ENCODE measurements around the gene ALB. TPM values are rescaled to one million over a fixed set of nuclear protein-coding genes. Genes with fewer than 3 reads are reported as not detected.

ALB gene
- total RNA-seq, 2 donors from 2014 or later: 0.43 to 7.2 TPM

DNA sequence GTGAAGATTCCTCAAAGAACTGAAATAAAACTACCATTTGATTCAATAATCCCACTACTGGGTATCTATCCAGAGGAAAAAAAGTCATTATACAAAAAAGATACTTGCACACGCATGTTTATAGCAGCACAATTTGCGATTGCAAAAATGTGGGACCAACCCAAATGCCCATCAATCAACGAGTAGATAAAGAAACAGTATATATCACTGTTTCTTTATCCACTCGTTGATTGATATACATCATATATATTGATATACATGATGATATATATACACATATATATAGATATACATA lies 18.3 kb downstream of the ALB start:
- intact Hi-C loops (cut with DNase I): no loop called here
- DNase-seq (ENCODE audit: low spot score): no peak

DNA sequence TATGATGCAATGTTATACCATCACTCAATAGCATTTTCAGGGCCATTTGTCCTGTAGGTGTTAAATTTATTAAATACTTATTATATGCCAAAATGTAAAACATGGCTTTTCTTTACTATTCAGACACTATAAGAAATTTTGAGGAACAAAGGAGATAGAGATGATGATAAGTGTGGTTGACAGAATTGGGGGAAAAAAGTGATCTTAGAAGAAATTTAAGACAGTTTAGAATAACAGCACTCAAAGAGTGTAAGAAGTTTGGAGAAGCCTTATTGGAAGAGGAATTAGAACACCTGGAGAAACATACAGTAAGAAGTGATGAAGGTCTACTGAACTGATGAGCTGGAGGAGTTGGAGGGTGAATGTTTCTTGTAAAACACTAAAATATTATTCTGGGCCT lies 19.1 kb downstream of the ALB start:
- no peak for DNase-seq (ENCODE audit: low spot score)
- intact Hi-C loops (cut with DNase I): no loop called here

DNA sequence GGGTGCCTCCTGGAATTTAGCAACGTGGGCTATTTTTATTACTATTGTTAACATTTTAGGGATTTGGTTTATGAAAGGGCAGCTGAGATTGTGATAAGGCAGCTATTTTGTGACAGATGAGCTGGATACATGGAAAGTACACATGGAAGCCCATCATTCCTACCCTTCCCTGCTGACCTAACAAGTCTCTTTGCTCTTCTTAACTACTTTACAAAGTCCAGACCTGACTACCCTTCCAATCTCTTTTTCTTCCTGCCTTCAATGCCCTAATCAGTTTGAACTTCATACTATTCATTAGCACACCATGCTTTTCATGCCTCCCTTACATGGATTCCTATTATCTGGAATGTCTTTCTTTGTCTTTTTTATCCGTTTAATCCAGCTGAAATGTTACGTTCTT lies 22.6 kb downstream of the ALB start:
- intact Hi-C loops (cut with DNase I): no loop called here
- DNase-seq (ENCODE audit: low spot score): no peak

- intact Hi-C loops (cut with DNase I): no loop called here
Observed at GRCh38 chr4:73429118-73429517, 25.0 kb downstream of the ALB start.

DNA sequence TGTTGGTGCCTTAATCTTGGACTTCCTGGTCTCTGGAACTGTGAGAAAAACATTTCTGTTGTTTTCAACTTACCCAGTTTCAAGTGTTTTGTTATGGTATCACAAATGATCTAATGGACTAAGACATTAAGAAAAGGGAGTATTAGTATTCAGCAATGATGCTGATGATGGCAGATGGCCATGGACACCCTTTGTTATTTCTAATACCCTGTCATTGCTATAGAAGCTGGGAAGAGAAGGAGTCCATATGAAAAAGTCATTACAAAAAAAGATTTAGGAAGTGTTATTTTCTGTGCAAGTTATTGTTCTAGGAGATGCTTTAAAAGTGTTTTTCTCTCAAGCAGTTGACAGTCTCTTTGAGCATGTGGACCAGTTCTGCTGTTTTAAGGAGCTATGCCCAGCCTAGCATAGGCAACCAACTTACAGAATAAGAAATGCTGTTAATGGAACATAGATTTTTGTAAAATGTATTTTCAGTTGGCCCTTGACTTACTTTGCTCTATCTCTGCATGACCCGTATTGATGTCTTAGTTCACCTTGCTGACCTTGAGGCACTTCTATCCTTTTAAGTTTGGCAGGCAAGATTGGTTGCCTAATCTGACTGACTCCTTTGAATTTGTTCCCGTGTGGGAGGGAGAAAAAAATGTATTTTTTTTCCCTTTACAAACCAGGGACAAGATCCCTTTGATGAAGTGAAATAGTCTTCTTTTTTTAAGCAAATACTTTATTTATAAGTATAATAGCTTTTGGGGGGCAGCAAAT lies 25.9 kb downstream of the ALB start:
- DNase-seq (ENCODE audit: low spot score): no peak
- intact Hi-C loops (cut with DNase I): no loop called here

More at GRCh38 chr4:73429118-73429517, 25.0 kb downstream of the ALB start:
- no peak for DNase-seq (ENCODE audit: low spot score)

- DNase-seq (ENCODE audit: low spot score): no peak
- intact Hi-C loops (cut with DNase I): no loop called here
Observed at GRCh38 chr4:73431813-73432168, 27.7 kb downstream of the ALB start.

DNA sequence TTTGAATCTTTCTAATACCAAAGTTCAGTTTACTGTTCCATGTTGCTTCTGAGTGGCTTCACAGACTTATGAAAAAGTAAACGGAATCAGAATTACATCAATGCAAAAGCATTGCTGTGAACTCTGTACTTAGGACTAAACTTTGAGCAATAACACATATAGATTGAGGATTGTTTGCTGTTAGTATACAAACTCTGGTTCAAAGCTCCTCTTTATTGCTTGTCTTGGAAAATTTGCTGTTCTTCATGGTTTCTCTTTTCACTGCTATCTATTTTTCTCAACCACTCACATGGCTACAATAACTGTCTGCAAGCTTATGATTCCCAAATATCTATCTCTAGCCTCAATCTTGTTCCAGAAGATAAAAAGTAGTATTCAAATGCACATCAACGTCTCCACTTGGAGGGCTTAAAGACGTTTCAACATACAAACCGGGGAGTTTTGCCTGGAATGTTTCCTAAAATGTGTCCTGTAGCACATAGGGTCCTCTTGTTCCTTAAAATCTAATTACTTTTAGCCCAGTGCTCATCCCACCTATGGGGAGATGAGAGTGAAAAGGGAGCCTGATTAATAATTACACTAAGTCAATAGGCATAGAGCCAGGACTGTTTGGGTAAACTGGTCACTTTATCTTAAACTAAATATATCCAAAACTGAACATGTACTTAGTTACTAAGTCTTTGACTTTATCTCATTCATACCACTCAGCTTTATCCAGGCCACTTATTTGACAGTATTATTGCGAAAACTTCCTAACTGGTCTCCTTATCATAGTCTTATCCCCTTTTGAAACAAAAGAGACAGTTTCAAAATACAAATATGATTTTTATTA lies 28.3 kb downstream of the ALB start:
- intact Hi-C loops (cut with DNase I): no loop called here
- no peak for DNase-seq (ENCODE audit: low spot score)

DNA sequence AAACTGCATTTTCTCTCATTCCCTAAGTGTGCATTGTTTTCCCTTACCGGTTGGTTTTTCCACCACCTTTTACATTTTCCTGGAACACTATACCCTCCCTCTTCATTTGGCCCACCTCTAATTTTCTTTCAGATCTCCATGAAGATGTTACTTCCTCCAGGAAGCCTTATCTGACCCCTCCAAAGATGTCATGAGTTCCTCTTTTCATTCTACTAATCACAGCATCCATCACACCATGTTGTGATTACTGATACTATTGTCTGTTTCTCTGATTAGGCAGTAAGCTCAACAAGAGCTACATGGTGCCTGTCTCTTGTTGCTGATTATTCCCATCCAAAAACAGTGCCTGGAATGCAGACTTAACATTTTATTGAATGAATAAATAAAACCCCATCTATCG lies 29.1 kb downstream of the ALB start:
- intact Hi-C loops (cut with DNase I): no loop called here
- DNase-seq (ENCODE audit: low spot score): no peak

DNA sequence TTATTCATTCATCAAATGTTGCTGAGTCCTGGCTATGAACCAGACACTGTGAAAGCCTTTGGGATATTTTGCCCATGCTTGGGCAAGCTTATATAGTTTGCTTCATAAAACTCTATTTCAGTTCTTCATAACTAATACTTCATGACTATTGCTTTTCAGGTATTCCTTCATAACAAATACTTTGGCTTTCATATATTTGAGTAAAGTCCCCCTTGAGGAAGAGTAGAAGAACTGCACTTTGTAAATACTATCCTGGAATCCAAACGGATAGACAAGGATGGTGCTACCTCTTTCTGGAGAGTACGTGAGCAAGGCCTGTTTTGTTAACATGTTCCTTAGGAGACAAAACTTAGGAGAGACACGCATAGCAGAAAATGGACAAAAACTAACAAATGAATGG lies 30.2 kb downstream of the ALB start:
- intact Hi-C loops (cut with DNase I): no loop called here
- no peak for DNase-seq (ENCODE audit: low spot score)

DNA sequence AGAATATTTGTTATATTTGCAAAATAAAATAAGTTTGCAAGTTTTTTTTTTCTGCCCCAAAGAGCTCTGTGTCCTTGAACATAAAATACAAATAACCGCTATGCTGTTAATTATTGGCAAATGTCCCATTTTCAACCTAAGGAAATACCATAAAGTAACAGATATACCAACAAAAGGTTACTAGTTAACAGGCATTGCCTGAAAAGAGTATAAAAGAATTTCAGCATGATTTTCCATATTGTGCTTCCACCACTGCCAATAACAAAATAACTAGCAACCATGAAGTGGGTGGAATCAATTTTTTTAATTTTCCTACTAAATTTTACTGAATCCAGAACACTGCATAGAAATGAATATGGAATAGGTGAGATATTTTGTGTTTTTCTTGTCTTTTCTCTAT lies 31.9 kb downstream of the ALB start, which contains the start of gene AFP:
TSS of gene AFP (plus strand) at position 238 of the 400 bp plus-strand sequence. CDS start at position 280, 42 bp downstream.
- intact Hi-C loops (cut with DNase I): no loop called here
- DNase-seq (ENCODE audit: low spot score): no peak

- intact Hi-C loops (cut with DNase I): no loop called here
- DNase-seq (ENCODE audit: low spot score): no peak
Observed at GRCh38 chr4:73436674-73437557, 32.8 kb downstream of the ALB start.

GRCh38 chr4:73437558-73437956 lies 33.5 kb downstream of the ALB start:
- no peak for DNase-seq (ENCODE audit: low spot score)

GRCh38 chr4:73438048-73438447 lies 34.0 kb downstream of the ALB start:
- DNase-seq (ENCODE audit: low spot score): no peak
- intact Hi-C loops (cut with DNase I): no loop called here

More at GRCh38 chr4:73437558-73437956, 33.5 kb downstream of the ALB start:
- intact Hi-C loops (cut with DNase I): no loop called here

- no peak for DNase-seq (ENCODE audit: low spot score)
- intact Hi-C loops (cut with DNase I): no loop called here
Observed at GRCh38 chr4:73438582-73439215, 34.6 kb downstream of the ALB start.

DNA sequence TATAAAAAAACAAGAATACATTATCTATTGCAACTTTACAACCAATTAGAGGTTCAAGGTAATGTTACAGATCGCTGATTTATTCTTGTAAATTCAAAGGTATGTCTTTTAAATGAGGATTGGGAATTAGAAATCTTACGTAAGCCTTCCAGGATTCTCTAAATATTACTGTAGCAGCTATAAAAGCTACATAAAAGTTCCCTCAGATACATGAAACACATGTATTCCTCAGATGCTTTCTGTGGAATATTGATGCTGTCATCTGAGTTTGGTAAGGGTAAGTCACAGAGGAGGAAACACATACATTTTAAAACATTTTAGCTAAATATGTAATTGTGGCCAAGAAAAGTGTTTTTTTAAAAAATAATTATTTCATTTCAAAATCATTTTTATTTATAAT lies 35.4 kb downstream of the ALB start:
- intact Hi-C loops (cut with DNase I): no loop called here
- DNase-seq (ENCODE audit: low spot score): no peak

- intact Hi-C loops (cut with DNase I): no loop called here
- DNase-seq (ENCODE audit: low spot score): no peak
Observed at GRCh38 chr4:73439991-73440390, 35.9 kb downstream of the ALB start.

GRCh38 chr4:73440653-73441052 lies 36.6 kb downstream of the ALB start:
- intact Hi-C loops (cut with DNase I): no loop called here

GRCh38 chr4:73442275-73442674 lies 38.2 kb downstream of the ALB start:
- no peak for DNase-seq (ENCODE audit: low spot score)
- intact Hi-C loops (cut with DNase I): no loop called here

More at GRCh38 chr4:73440653-73441052, 36.6 kb downstream of the ALB start:
- no peak for DNase-seq (ENCODE audit: low spot score)

DNA sequence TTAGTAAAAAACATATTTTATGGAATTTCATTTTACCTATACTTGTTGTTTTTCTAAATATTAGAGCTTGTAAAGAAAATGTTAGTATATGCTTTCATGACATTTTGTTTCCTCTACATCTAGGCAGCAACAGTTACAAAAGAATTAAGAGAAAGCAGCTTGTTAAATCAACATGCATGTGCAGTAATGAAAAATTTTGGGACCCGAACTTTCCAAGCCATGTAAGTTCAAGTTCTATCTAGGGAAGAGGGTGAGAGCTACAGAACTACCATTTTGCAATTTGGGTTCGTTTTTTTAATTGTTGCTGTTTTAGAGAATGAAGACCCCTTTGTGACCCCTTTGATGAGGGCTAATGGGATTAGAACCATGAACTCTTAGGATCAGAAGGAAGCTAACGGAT lies 39.1 kb downstream of the ALB start:
- no peak for DNase-seq (ENCODE audit: low spot score)
- intact Hi-C loops (cut with DNase I): no loop called here
